Cardiac muscle cell (in vitro differentiated cells and primary cell): ENCODE measurements around the gene GBP7. TPM values are rescaled to one million over a fixed set of nuclear protein-coding genes. Genes with fewer than 3 reads are reported as not detected.
A peak's percentile ranks its signal among the peaks of the same experiment; 100 is the strongest.

Experiments
- DNase-seq, 2 donors: peaks; one replicate each; pipeline versions ENCODE4 v3.0.0 to v3.0.0-alpha.2; 2010 to 2017; ENCODE audit warnings: low read depth in 1 of 2, low spot score in 1 of 2
- H3K27ac ChIP-seq: fragments of 200-600 bp; sonication (generic); 2 replicates; pipeline ENCODE4 v1.5.1; 2016
- H3K27me3 ChIP-seq: fragments of 200-600 bp; sonication (generic); 2 replicates; pipeline ENCODE4 v1.6.0; 2016; ENCODE audit warnings: control low read depth
- H3K36me3 ChIP-seq: fragments of 200-600 bp; sonication (generic); 2 replicates; pipeline ENCODE4 v1.5.1; 2016; ENCODE audit warnings: control low read depth
- H3K4me1 ChIP-seq: fragments of 200-600 bp; sonication (generic); 2 replicates; pipeline ENCODE4 v1.8.1; 2017; ENCODE audit warnings: low read depth, mild to moderate bottlenecking, mixed run types
- H3K4me3 ChIP-seq: fragments of 200-600 bp; sonication (generic); 2 replicates; pipeline ENCODE4 v1.5.1; 2016; ENCODE audit warnings: mild to moderate bottlenecking
- H3K9me3 ChIP-seq: fragments of 200-600 bp; sonication (generic); 2 replicates; pipeline ENCODE4 v1.5.1; 2017; ENCODE audit warnings: low read depth, mild to moderate bottlenecking, control low read depth
- CTCF ChIP-seq: IDR thresholded peaks from 2 replicates; pipeline ENCODE4 v1.5.1; 2012; ENCODE audit warnings: low read depth, mild to moderate bottlenecking, low read length
- polyA plus RNA-seq: library from polyadenylated mRNA; unstranded; fragments of >200 nt; fragmentation: Nextera tagmentation; extraction: Ambion mirVana; gene quantifications from 2 replicates; pipeline ENCODE4 v1.2.1, GENCODE V29; 2016
- total RNA-seq: library from RNA; depleted of rRNA; stranded (reverse); fragments of >200 nt; gene quantifications from 2 replicates; pipeline ENCODE4 v1.2.3, GENCODE V29; 2016

The GBP7 gene
- total and polyA plus RNA-seq, 2 experiments from 2014 or later: 0.71 TPM; not detected in 1

DNA sequence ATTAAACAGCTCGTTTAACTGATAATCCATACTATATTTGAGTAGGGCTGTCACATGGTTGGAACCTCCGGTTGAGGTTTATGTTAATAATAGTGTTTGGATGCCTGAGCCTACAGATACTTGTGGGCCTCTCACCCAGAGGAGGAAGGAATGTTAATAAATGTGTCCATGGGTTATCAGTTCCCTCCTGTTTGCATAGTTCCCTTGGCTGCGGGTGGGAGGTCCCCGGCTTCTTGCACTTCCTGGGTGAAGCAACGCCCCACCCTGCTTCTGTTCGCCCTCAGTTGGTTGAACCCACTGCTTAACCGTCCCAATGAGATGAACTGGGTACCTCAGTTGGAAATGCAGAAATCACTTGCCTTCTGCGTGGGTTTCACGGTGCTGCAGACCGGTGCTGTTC is 87.2 kb downstream of the GBP7 start:
- no peak for DNase-seq
- H3K27ac ChIP-seq: no peak overlapping the region
- TF ChIP-seq CTCF: no peak
- peaks cover 12% of the 10 kb centered on the region for H3K4me1 ChIP-seq
- no peaks in the 10 kb centered on the region for H3K27me3 ChIP-seq
- H3K36me3 ChIP-seq: no peaks in the 10 kb centered on the region
- no peaks in the 10 kb centered on the region for H3K9me3 ChIP-seq
- H3K4me3 ChIP-seq: no peak overlapping the region

- no peak overlapping the region for H3K27ac ChIP-seq
- H3K9me3 ChIP-seq: no peaks in the 10 kb centered on the region
- no peak for TF ChIP-seq CTCF
- no peaks in the 10 kb centered on the region for H3K27me3 ChIP-seq
- H3K4me1 ChIP-seq: peaks cover 12% of the 10 kb centered on the region
- no peaks in the 10 kb centered on the region for H3K36me3 ChIP-seq
- no peak overlapping the region for H3K4me3 ChIP-seq
- peak in 1 of 2 donors; percentile 3 for DNase-seq
Observed at GRCh38 chr1:89087241-89087640, 88.6 kb downstream of the GBP7 start.

DNA sequence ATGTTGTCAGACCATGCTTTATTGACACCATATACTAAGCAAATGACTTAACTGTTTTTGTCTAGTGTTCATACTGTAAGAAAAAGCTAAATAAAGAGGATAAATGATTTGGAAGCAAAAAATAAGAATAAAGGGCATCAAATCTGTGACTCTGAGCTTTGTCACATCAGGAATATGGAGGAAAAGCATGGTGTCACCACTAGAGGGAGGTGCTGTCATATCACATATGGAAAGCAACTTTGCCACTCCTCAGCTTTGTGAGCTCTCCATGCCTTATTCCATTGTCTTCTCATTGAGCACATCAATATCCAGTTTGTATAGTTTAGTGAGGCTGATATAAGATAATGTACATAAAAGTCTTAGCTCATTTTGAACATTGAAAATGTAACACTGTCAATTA is 90.0 kb downstream of the GBP7 start:
- H3K27ac ChIP-seq: no peak overlapping the region
- no peaks in the 10 kb centered on the region for H3K9me3 ChIP-seq
- no peaks in the 10 kb centered on the region for H3K27me3 ChIP-seq
- H3K4me3 ChIP-seq: no peak overlapping the region
- H3K4me1 ChIP-seq: peaks cover 12% of the 10 kb centered on the region
- peak; percentile 62 to 68 for DNase-seq
- H3K36me3 ChIP-seq: no peaks in the 10 kb centered on the region
- peak; percentile 58 for TF ChIP-seq CTCF

Other genes starting within 250 kb of the GBP7 start
- 15.1 and 18.6 TPM in 2 replicates for gene KYAT3, start 183.4 kb downstream of the GBP7 start, total RNA-seq
- gene KYAT3, start 183.4 kb downstream of the GBP7 start, polyA plus RNA-seq: 26.1 and 28.9 TPM in 2 replicates
- gene RBMXL1, start 183.4 kb downstream of the GBP7 start, total RNA-seq: 17.7 and 21.8 TPM in 2 replicates
- gene RBMXL1, start 183.4 kb downstream of the GBP7 start, polyA plus RNA-seq: 14.1 and 21.1 TPM in 2 replicates
- gene GBP3, start 153.1 kb downstream of the GBP7 start, total RNA-seq: 0.09 and 0.28 TPM in 2 replicates
- gene GBP3, start 153.1 kb downstream of the GBP7 start, polyA plus RNA-seq: not detected in 2 replicates
- gene GBP1, start 110.8 kb downstream of the GBP7 start, total RNA-seq: 1.8 and 2.7 TPM in 2 replicates
- 1.6 and 2.4 TPM in 2 replicates for gene GBP1, start 110.8 kb downstream of the GBP7 start, polyA plus RNA-seq
- 1.1 and 2.4 TPM in 2 replicates for gene GBP2, start 49.9 kb downstream of the GBP7 start, total RNA-seq
- gene GBP2, start 49.9 kb downstream of the GBP7 start, polyA plus RNA-seq: 0.83 and 1.7 TPM in 2 replicates
- 1.4 and 5.5 TPM in 2 replicates for gene GBP4, start 22.9 kb upstream of the GBP7 start, total RNA-seq
- gene GBP4, start 22.9 kb upstream of the GBP7 start, polyA plus RNA-seq: 1.0 and 2.6 TPM in 2 replicates
- gene GBP5, start 96.9 kb upstream of the GBP7 start, total RNA-seq: 0.14 and 0.24 TPM in 2 replicates
- gene GBP5, start 96.9 kb upstream of the GBP7 start, polyA plus RNA-seq: 0.29 TPM in 1 of 2 replicates, not detected in the other
- 0.69 TPM in 1 of 2 replicates, not detected in the other for gene GBP6, start 188.1 kb upstream of the GBP7 start, total RNA-seq
- gene GBP6, start 188.1 kb upstream of the GBP7 start, polyA plus RNA-seq: not detected in 2 replicates